GM23338 (cell line): ENCODE measurements around the gene KRT71. TPM values are rescaled to one million over a fixed set of nuclear protein-coding genes. Genes with fewer than 3 reads are reported as not detected.

Experiments used
- ATAC-seq: fragments of 200-7000 bp; cut with Tn5 transposase; 3 replicates; pipeline ENCODE4 v1.9.1; 2020
- DNase-seq: peaks from one replicate; pipeline ENCODE4 v3.0.0-alpha.2; 2015; ENCODE audit warnings: low spot score
- H2AFZ ChIP-seq: fragments of 200-600 bp; sonication (generic); 2 replicates; pipeline ENCODE4 v1.8.0; 2016; ENCODE audit warnings: antibody characterized with exemption, mild to moderate bottlenecking, moderate library complexity
- H3F3A ChIP-seq: fragments of 200-600 bp; sonication (generic); replicated peaks from 2 replicates; pipeline ENCODE4 v1.8.0; 2017; ENCODE audit warnings: antibody characterized with exemption, mixed run types, low read depth
- H3K27ac ChIP-seq: fragments of 200-600 bp; sonication (generic); 2 replicates; pipeline ENCODE4 v1.6.1; 2016; ENCODE audit warnings: low read depth
- H3K27me3 ChIP-seq: fragments of 200-600 bp; sonication (generic); 2 replicates; pipeline ENCODE4 v1.8.0; 2016; ENCODE audit warnings: mild to moderate bottlenecking, mixed run types, moderate library complexity; ENCODE audit not compliant: insufficient read depth
- H3K36me3 ChIP-seq: fragments of 200-600 bp; sonication (generic); 2 replicates; pipeline ENCODE4 v1.8.0; 2016; ENCODE audit warnings: mild to moderate bottlenecking; ENCODE audit not compliant: insufficient read depth
- H3K4me1 ChIP-seq: fragments of 200-600 bp; sonication (generic); 2 replicates; pipeline ENCODE4 v1.8.0; 2016; ENCODE audit warnings: mild to moderate bottlenecking, moderate library complexity; ENCODE audit not compliant: insufficient read depth
- H3K4me2 ChIP-seq: fragments of 200-600 bp; sonication (generic); 2 replicates; pipeline ENCODE4 v1.7.1; 2017; ENCODE audit warnings: mixed run types
- H3K4me3 ChIP-seq: fragments of 200-600 bp; sonication (generic); 2 replicates; pipeline ENCODE4 v1.6.1; 2016; ENCODE audit warnings: mixed run types
- H3K79me2 ChIP-seq: fragments of 200-600 bp; sonication (generic); replicated peaks from 2 replicates; pipeline ENCODE4 v1.8.0; 2017; ENCODE audit warnings: mild to moderate bottlenecking; ENCODE audit not compliant: insufficient read depth
- H3K9me2 ChIP-seq: fragments of 200-600 bp; sonication (generic); 2 replicates; pipeline ENCODE4 v1.8.0; 2017; ENCODE audit not compliant: insufficient read depth
- H4K20me1 ChIP-seq: fragments of 200-600 bp; sonication (generic); replicated peaks from 2 replicates; pipeline ENCODE4 v1.8.0; 2017; ENCODE audit warnings: mild to moderate bottlenecking; ENCODE audit not compliant: insufficient read depth
- H3K27ac Mint-ChIP-seq: 2 replicates; pipeline ENCODE4 v1.8.0; 2020; ENCODE audit warnings: inconsistent platforms, mild to moderate bottlenecking, moderate library complexity, mixed read lengths
- H3K27me3 Mint-ChIP-seq: 3 replicates; pipeline ENCODE4 v1.8.0; 2022; ENCODE audit warnings: low read depth, mild to moderate bottlenecking, moderate library complexity, mixed read lengths, inconsistent platforms; ENCODE audit not compliant: insufficient read depth, poor library complexity
- H3K36me3 Mint-ChIP-seq: 3 replicates; pipeline ENCODE4 v1.8.0; 2021; ENCODE audit warnings: low read depth, mild to moderate bottlenecking, inconsistent platforms, moderate library complexity, mixed read lengths
- H3K4me1 Mint-ChIP-seq: 3 replicates; pipeline ENCODE4 v1.8.0; 2020; ENCODE audit warnings: mild to moderate bottlenecking, inconsistent platforms, mixed read lengths
- H3K4me3 Mint-ChIP-seq: 3 replicates; pipeline ENCODE4 v1.8.0; 2021; ENCODE audit warnings: moderate library complexity, mild to moderate bottlenecking, inconsistent platforms, mixed read lengths
- H3K9me3 Mint-ChIP-seq: 3 replicates; pipeline ENCODE4 v1.8.0; 2020; ENCODE audit warnings: moderate library complexity, mild to moderate bottlenecking, inconsistent platforms, mixed read lengths
- CREB1 ChIP-seq: fragments of 250-450 bp; sonication (Bioruptor Pico); IDR thresholded peaks from 2 replicates; pipeline ENCODE4 v1.5.0; 2020; ENCODE audit warnings: low read depth, mild to moderate bottlenecking, moderate library complexity
- EZH2phosphoT487 ChIP-seq: fragments of 200-600 bp; sonication (generic); IDR thresholded peaks from one replicate; pipeline ENCODE4 v1.8.1; 2018; ENCODE audit warnings: antibody characterized with exemption; ENCODE audit not compliant: unreplicated experiment
- JUNB ChIP-seq: IDR thresholded peaks from one replicate; pipeline ENCODE4 v1.6.1; 2016; ENCODE audit warnings: antibody characterized with exemption; ENCODE audit not compliant: unreplicated experiment
- NANOG ChIP-seq: IDR thresholded peaks from 2 replicates; pipeline ENCODE4 v1.6.1; 2016; ENCODE audit warnings: antibody characterized with exemption, borderline replicate concordance
- POLR2AphosphoS5 ChIP-seq: IDR thresholded peaks from 2 replicates; pipeline ENCODE4 v1.6.1; 2016; ENCODE audit warnings: antibody characterized with exemption, low read depth
- STAT1 ChIP-seq: IDR thresholded peaks from one replicate; pipeline ENCODE4 v1.6.1; 2016; ENCODE audit warnings: antibody characterized with exemption; ENCODE audit not compliant: unreplicated experiment
- ZNF114 ChIP-seq: fragments of 250-450 bp; sonication (Bioruptor Pico); IDR thresholded peaks from 2 replicates; pipeline ENCODE4 v1.5.0; 2020; ENCODE audit warnings: mild to moderate bottlenecking, moderate library complexity
- polyA plus RNA-seq: library from polyadenylated mRNA; unstranded; fragments of >200 nt; fragmentation: Nextera tagmentation; extraction: Ambion mirVana; gene quantifications from 2 replicates; pipeline ENCODE4 v1.2.1, GENCODE V29; 2016
- total RNA-seq: library from RNA; depleted of rRNA; stranded (reverse); fragments of >200 nt; shearing (Covaris generic); gene quantifications from 2 replicates; pipeline ENCODE4 v1.2.3, GENCODE V29; 2014
- TF ChIP-seq, protein P1 (sequence below): fragments of 250-450 bp; sonication (Bioruptor Pico); IDR thresholded peaks from 2 replicates; pipeline ENCODE4 v1.5.0; 2020; ENCODE audit warnings: mild to moderate bottlenecking, moderate library complexity
- TF ChIP-seq, protein P2 (sequence below): IDR thresholded peaks from 2 replicates; pipeline ENCODE4 v1.6.1; 2016; ENCODE audit warnings: antibody characterized with exemption
- TF ChIP-seq, protein P3 (sequence below): IDR thresholded peaks from one replicate; pipeline ENCODE4 v1.6.1; 2018; ENCODE audit warnings: antibody characterized with exemption; ENCODE audit not compliant: unreplicated experiment
- TF ChIP-seq, protein P4 (sequence below), 2 experiments: fragments of 200-600 bp in 1 of 2; sonication (generic) in 1 of 2; conservative IDR thresholded peaks; 2 replicates each; pipeline versions ENCODE4 v1.5.1 to v1.6.1; 2016 to 2017; ENCODE audit warnings: antibody characterized with exemption in 2 of 2, low read depth in 2 of 2, mild to moderate bottlenecking in 2 of 2, moderate library complexity in 1 of 2

The KRT71 gene
- total and polyA plus RNA-seq, 2 experiments from 2014 or later = not detected

DNA sequence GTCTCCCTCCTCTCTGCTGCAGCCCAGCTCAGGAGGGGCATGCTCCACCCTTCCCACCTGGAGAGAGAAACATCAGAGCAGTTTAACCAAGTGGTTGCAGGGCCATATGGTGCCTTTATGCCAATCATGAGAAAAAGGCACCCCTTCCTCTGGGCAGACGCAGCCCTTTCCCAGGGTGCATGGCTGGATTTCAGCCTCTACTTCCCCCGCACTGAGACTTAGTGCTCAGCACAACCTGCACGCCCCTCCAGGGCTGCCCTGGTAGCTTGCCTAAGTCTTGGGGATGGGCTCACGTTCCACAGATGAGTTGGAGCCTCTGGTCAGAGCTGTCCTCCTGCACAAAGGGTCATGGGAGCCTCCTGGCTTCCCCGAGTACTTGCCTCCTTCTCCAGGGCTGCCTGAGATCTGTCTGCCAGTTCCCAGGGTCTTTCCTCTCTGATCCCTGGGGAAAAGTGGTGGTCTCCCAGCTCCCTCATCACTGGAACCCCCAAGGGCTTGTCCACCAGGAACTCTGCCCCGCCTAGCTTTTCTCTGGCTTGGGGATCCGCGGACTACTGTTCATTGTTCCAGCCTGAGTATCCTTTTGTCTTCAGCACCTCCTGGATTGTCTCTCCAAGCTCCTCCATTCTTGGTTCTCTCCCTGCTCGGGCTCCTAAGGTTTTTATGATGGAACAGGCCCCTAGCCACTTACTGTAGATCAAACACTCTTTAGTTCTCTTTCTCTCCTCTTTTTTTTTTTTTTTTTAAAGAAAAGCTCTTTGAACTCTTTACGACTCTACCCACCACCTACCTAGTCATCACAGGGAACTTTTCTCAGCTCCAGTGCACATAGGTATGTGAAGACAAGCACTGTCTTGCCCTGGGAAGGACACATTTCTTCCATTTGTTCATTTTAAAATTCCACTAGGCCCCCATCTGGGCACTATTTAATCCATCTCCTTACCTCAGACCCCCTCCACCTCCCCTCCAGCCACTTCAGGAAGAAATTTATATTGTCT lies 26.8 kb upstream of the KRT71 start:
- Histone ChIP-seq H3K36me3 (no peaks in the 10 kb centered on the region), H3K79me2 (no peaks in the 10 kb centered on the region), H3K4me1 (no peaks in the 10 kb centered on the region), H3K27me3 (no peaks in the 10 kb centered on the region), H2AFZ (no peak overlapping the region), H3K4me2 (no peak overlapping the region), H3F3A (no peaks in the 10 kb centered on the region), H3K4me3 (no peak overlapping the region), H3K9me2 (no peaks in the 10 kb centered on the region), H4K20me1 (no peaks in the 10 kb centered on the region), H3K27ac (no peak overlapping the region)
- peaks cover 9% of the 10 kb centered on the region for H3K27me3 Mint-ChIP-seq
- H3K9me3 Mint-ChIP-seq = no peaks in the 10 kb centered on the region
- DNase-seq (no peak), ATAC-seq (no peak)
- no peaks in the 10 kb centered on the region for H3K36me3 Mint-ChIP-seq
- no peak overlapping the region for H3K4me3 Mint-ChIP-seq
- H3K27ac Mint-ChIP-seq = no peak overlapping the region
- no peak for TF ChIP-seq ZNF114 (CRISPR knock-in tag)
- TF ChIP-seq, protein P1, sequence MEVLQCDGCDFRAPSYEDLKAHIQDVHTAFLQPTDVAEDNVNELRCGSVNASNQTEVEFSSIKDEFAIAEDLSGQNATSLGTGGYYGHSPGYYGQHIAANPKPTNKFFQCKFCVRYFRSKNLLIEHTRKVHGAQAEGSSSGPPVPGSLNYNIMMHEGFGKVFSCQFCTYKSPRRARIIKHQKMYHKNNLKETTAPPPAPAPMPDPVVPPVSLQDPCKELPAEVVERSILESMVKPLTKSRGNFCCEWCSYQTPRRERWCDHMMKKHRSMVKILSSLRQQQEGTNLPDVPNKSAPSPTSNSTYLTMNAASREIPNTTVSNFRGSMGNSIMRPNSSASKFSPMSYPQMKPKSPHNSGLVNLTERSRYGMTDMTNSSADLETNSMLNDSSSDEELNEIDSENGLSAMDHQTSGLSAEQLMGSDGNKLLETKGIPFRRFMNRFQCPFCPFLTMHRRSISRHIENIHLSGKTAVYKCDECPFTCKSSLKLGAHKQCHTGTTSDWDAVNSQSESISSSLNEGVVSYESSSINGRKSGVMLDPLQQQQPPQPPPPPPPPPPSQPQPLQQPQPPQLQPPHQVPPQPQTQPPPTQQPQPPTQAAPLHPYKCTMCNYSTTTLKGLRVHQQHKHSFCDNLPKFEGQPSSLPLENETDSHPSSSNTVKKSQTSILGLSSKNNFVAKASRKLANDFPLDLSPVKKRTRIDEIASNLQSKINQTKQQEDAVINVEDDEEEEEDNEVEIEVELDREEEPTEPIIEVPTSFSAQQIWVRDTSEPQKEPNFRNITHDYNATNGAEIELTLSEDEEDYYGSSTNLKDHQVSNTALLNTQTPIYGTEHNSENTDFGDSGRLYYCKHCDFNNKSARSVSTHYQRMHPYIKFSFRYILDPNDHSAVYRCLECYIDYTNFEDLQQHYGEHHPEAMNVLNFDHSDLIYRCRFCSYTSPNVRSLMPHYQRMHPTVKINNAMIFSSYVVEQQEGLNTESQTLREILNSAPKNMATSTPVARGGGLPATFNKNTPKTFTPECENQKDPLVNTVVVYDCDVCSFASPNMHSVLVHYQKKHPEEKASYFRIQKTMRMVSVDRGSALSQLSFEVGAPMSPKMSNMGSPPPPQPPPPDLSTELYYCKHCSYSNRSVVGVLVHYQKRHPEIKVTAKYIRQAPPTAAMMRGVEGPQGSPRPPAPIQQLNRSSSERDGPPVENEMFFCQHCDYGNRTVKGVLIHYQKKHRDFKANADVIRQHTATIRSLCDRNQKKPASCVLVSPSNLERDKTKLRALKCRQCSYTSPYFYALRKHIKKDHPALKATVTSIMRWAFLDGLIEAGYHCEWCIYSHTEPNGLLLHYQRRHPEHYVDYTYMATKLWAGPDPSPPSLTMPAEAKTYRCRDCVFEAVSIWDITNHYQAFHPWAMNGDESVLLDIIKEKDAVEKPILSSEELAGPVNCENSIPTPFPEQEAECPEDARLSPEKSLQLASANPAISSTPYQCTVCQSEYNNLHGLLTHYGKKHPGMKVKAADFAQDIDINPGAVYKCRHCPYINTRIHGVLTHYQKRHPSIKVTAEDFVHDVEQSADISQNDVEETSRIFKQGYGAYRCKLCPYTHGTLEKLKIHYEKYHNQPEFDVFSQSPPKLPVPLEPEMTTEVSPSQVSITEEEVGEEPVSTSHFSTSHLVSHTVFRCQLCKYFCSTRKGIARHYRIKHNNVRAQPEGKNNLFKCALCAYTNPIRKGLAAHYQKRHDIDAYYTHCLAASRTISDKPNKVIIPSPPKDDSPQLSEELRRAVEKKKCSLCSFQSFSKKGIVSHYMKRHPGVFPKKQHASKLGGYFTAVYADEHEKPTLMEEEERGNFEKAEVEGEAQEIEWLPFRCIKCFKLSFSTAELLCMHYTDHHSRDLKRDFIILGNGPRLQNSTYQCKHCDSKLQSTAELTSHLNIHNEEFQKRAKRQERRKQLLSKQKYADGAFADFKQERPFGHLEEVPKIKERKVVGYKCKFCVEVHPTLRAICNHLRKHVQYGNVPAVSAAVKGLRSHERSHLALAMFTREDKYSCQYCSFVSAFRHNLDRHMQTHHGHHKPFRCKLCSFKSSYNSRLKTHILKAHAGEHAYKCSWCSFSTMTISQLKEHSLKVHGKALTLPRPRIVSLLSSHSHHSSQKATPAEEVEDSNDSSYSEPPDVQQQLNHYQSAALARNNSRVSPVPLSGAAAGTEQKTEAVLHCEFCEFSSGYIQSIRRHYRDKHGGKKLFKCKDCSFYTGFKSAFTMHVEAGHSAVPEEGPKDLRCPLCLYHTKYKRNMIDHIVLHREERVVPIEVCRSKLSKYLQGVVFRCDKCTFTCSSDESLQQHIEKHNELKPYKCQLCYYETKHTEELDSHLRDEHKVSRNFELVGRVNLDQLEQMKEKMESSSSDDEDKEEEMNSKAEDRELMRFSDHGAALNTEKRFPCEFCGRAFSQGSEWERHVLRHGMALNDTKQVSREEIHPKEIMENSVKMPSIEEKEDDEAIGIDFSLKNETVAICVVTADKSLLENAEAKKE (CRISPR knock-in tag) = no peak
- TF ChIP-seq, protein P2, sequence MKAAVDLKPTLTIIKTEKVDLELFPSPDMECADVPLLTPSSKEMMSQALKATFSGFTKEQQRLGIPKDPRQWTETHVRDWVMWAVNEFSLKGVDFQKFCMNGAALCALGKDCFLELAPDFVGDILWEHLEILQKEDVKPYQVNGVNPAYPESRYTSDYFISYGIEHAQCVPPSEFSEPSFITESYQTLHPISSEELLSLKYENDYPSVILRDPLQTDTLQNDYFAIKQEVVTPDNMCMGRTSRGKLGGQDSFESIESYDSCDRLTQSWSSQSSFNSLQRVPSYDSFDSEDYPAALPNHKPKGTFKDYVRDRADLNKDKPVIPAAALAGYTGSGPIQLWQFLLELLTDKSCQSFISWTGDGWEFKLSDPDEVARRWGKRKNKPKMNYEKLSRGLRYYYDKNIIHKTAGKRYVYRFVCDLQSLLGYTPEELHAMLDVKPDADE = no peak
- TF ChIP-seq, protein P3, sequence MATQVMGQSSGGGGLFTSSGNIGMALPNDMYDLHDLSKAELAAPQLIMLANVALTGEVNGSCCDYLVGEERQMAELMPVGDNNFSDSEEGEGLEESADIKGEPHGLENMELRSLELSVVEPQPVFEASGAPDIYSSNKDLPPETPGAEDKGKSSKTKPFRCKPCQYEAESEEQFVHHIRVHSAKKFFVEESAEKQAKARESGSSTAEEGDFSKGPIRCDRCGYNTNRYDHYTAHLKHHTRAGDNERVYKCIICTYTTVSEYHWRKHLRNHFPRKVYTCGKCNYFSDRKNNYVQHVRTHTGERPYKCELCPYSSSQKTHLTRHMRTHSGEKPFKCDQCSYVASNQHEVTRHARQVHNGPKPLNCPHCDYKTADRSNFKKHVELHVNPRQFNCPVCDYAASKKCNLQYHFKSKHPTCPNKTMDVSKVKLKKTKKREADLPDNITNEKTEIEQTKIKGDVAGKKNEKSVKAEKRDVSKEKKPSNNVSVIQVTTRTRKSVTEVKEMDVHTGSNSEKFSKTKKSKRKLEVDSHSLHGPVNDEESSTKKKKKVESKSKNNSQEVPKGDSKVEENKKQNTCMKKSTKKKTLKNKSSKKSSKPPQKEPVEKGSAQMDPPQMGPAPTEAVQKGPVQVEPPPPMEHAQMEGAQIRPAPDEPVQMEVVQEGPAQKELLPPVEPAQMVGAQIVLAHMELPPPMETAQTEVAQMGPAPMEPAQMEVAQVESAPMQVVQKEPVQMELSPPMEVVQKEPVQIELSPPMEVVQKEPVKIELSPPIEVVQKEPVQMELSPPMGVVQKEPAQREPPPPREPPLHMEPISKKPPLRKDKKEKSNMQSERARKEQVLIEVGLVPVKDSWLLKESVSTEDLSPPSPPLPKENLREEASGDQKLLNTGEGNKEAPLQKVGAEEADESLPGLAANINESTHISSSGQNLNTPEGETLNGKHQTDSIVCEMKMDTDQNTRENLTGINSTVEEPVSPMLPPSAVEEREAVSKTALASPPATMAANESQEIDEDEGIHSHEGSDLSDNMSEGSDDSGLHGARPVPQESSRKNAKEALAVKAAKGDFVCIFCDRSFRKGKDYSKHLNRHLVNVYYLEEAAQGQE = no peak
- no peak for TF ChIP-seq STAT1
- no peak for TF ChIP-seq JUNB
- TF ChIP-seq POLR2AphosphoS5 = no peak
- TF ChIP-seq NANOG = no peak
- no peak for TF ChIP-seq CREB1 (CRISPR knock-in tag)
- TF ChIP-seq EZH2phosphoT487 = no peak
- TF ChIP-seq, protein P4, sequence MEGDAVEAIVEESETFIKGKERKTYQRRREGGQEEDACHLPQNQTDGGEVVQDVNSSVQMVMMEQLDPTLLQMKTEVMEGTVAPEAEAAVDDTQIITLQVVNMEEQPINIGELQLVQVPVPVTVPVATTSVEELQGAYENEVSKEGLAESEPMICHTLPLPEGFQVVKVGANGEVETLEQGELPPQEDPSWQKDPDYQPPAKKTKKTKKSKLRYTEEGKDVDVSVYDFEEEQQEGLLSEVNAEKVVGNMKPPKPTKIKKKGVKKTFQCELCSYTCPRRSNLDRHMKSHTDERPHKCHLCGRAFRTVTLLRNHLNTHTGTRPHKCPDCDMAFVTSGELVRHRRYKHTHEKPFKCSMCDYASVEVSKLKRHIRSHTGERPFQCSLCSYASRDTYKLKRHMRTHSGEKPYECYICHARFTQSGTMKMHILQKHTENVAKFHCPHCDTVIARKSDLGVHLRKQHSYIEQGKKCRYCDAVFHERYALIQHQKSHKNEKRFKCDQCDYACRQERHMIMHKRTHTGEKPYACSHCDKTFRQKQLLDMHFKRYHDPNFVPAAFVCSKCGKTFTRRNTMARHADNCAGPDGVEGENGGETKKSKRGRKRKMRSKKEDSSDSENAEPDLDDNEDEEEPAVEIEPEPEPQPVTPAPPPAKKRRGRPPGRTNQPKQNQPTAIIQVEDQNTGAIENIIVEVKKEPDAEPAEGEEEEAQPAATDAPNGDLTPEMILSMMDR (conservative IDR thresholded peaks at IDR 0.05; ENCODE audit: low read depth in 2 of 2) = no peak
- peaks cover 4% of the 10 kb centered on the region for H3K4me1 Mint-ChIP-seq
